Measurements from ENCODE around the gene MAGI3.

The MAGI3 gene

DNA sequence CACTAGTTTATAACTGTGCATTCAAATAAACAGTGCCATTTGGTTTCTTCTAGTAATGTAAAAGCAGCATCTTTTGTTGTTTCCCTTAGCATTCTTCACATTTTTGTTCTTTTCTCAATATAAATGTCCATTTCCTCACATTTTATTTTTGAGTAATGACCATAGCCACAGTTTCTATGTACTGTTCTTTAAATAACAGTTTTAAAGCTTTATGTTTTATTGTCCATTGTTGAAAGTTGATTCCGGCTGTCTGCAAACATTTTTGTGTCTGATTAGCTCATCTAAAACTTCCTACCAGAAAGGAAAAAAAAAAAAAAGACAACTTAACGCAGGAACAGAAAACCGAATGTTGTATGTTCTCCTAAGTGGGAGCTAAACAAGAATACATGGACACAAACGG, 139.7 kb downstream of the MAGI3 start:
- no peak for DNase-seq (ENCODE audit: low spot score)
- Histone ChIP-seq H3K4me1 (ENCODE audit: control insufficient read depth in 2 of 2, insufficient read depth in 1 of 2, low read depth in 1 of 2, low read length in 2 of 2) (peaks cover 0 to 3% of the 10 kb centered on the region in 2 donors), H3K79me1 (ENCODE audit: low read depth, low read length) (no peaks in the 10 kb centered on the region), H3K4me2 (ENCODE audit: insufficient read depth, low read length, poor library complexity, severe bottlenecking) (no peak overlapping the region), H2AFZ (ENCODE audit: low read length) (no peak overlapping the region), H2BK15ac (ENCODE audit: low read length) (no peak overlapping the region), H3K36me3 (replicated peaks in 1 of 2; ENCODE audit: control insufficient read depth in 2 of 2, insufficient read depth in 2 of 2, low read length in 2 of 2) (peaks cover 0 to 2% of the 10 kb centered on the region in 2 donors), H2BK5ac (ENCODE audit: low read length) (no peak overlapping the region), H3K18ac (ENCODE audit: low read length) (no peak overlapping the region), H3K4me3 (ENCODE audit: low read length in 2 of 2) (no peak overlapping the region), H3K9ac (ENCODE audit: low read depth, low read length, poor library complexity) (no peak overlapping the region), H2BK12ac (ENCODE audit: low read length) (no peak overlapping the region), H3K23ac (ENCODE audit: low read depth, low read length, poor library complexity) (no peak overlapping the region), H2BK120ac (ENCODE audit: low read depth, low read length) (no peak overlapping the region), H3K27me3 (ENCODE audit: control insufficient read depth in 3 of 3, insufficient read depth in 3 of 3, low read depth in 1 of 3, low read length in 3 of 3) (no peaks in the 10 kb centered on the region), H3K4ac (ENCODE audit: low read length) (no peak overlapping the region), H3K14ac (ENCODE audit: low read length) (no peak overlapping the region), H3K9me3 (replicated peaks in 1 of 2; ENCODE audit: control insufficient read depth in 2 of 2, insufficient read depth in 1 of 2, low read depth in 1 of 2, low read length in 2 of 2) (peaks cover 0 to 8% of the 10 kb centered on the region in 2 donors), H4K91ac (ENCODE audit: low read depth, low read length, poor library complexity) (no peak overlapping the region), H3K27ac (replicated peaks; ENCODE audit: low read length) (no peak overlapping the region), H2AK5ac (ENCODE audit: low read depth, low read length) (no peak overlapping the region), H4K8ac (ENCODE audit: low read depth, low read length) (no peak overlapping the region)
- no CpG with 5 or more reads among the region's 4 CpGs for WGBS, 2 donors (ENCODE audit: extremely low coverage in 2 of 2, insufficient read length in 2 of 2, insufficient replicate concordance in 1 of 2)

DNA sequence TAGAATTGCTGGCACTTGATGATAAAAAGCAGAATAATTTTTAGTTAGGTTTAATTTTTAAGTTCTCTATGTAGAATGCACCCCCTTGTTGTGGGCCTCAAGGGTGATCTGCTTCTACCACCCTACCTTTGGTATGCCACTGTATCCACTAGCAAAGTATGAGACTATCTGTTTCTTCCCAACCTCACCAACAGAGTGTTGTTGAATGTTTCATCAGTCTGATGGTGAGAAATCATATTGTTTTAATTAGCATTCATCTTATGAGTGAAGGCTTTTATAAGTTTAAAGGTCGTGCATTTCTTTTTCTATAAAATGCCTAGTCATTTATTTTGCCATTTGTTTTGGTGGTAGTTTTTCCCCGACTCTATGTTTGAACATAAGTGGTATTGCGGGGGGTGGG, 141.0 kb downstream of the MAGI3 start:
- Histone ChIP-seq H3K18ac (ENCODE audit: low read length) (no peak overlapping the region), H3K14ac (ENCODE audit: low read length) (no peak overlapping the region), H2BK12ac (ENCODE audit: low read length) (no peak overlapping the region), H3K23ac (ENCODE audit: low read depth, low read length, poor library complexity) (no peak overlapping the region), H2BK5ac (ENCODE audit: low read length) (no peak overlapping the region), H3K4me3 (ENCODE audit: low read length in 2 of 2) (no peak overlapping the region), H3K27ac (replicated peaks; ENCODE audit: low read length) (no peak overlapping the region), H3K9me3 (replicated peaks in 1 of 2; ENCODE audit: control insufficient read depth in 2 of 2, insufficient read depth in 1 of 2, low read depth in 1 of 2, low read length in 2 of 2) (peaks cover 0 to 8% of the 10 kb centered on the region in 2 donors), H3K9ac (ENCODE audit: low read depth, low read length, poor library complexity) (no peak overlapping the region), H3K27me3 (ENCODE audit: control insufficient read depth in 3 of 3, insufficient read depth in 3 of 3, low read depth in 1 of 3, low read length in 3 of 3) (no peaks in the 10 kb centered on the region), H4K8ac (ENCODE audit: low read depth, low read length) (no peak overlapping the region), H3K4me2 (ENCODE audit: insufficient read depth, low read length, poor library complexity, severe bottlenecking) (no peak overlapping the region), H3K79me1 (ENCODE audit: low read depth, low read length) (no peaks in the 10 kb centered on the region), H2AK5ac (ENCODE audit: low read depth, low read length) (no peak overlapping the region), H4K91ac (ENCODE audit: low read depth, low read length, poor library complexity) (no peak overlapping the region), H2BK120ac (ENCODE audit: low read depth, low read length) (no peak overlapping the region), H3K4me1 (ENCODE audit: control insufficient read depth in 2 of 2, insufficient read depth in 1 of 2, low read depth in 1 of 2, low read length in 2 of 2) (peaks cover 0 to 3% of the 10 kb centered on the region in 2 donors), H3K4ac (ENCODE audit: low read length) (no peak overlapping the region), H2BK15ac (ENCODE audit: low read length) (no peak overlapping the region), H3K36me3 (replicated peaks in 1 of 2; ENCODE audit: control insufficient read depth in 2 of 2, insufficient read depth in 2 of 2, low read length in 2 of 2) (peaks cover 0 to 2% of the 10 kb centered on the region in 2 donors), H2AFZ (ENCODE audit: low read length) (no peak overlapping the region)
- DNase-seq (ENCODE audit: low spot score), result no peak
- no CpG with 5 or more reads among the region's 3 CpGs for WGBS, 2 donors (ENCODE audit: extremely low coverage in 2 of 2, insufficient read length in 2 of 2, insufficient replicate concordance in 1 of 2)

DNA sequence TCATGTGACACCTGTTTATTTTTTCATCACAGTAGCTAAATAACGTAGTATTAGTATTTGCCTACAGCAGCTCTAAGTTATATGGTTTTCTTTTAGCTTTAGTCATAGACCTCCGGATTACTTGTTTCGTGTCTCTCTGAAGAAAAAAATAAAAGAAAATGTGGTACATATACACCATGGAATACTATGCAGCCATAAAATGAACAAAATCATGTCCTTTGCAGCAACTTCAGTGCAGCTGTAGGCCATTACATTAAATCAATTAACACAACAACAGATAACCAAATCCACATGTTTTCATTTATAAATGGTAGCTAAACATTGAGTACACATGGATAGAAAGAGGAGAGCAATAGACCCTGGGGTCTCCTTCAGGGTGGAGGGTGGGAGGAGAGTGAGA, 142.7 kb downstream of the MAGI3 start:
- Histone ChIP-seq H3K9me3 (replicated peaks in 1 of 2; ENCODE audit: control insufficient read depth in 2 of 2, insufficient read depth in 1 of 2, low read depth in 1 of 2, low read length in 2 of 2) (peaks cover 0 to 5% of the 10 kb centered on the region in 2 donors), H3K18ac (ENCODE audit: low read length) (no peak overlapping the region), H3K4me3 (ENCODE audit: low read length in 2 of 2) (no peak overlapping the region), H2AK5ac (ENCODE audit: low read depth, low read length) (no peak overlapping the region), H3K79me1 (ENCODE audit: low read depth, low read length) (no peaks in the 10 kb centered on the region), H3K4ac (ENCODE audit: low read length) (no peak overlapping the region), H3K4me1 (ENCODE audit: control insufficient read depth in 2 of 2, insufficient read depth in 1 of 2, low read depth in 1 of 2, low read length in 2 of 2) (peaks cover 0 to 3% of the 10 kb centered on the region in 2 donors), H2AFZ (ENCODE audit: low read length) (no peak overlapping the region), H2BK15ac (ENCODE audit: low read length) (no peak overlapping the region), H3K4me2 (ENCODE audit: insufficient read depth, low read length, poor library complexity, severe bottlenecking) (no peak overlapping the region), H3K27me3 (ENCODE audit: control insufficient read depth in 3 of 3, insufficient read depth in 3 of 3, low read depth in 1 of 3, low read length in 3 of 3) (no peaks in the 10 kb centered on the region), H4K8ac (ENCODE audit: low read depth, low read length) (no peak overlapping the region), H4K91ac (ENCODE audit: low read depth, low read length, poor library complexity) (no peak overlapping the region), H2BK12ac (ENCODE audit: low read length) (no peak overlapping the region), H3K27ac (replicated peaks; ENCODE audit: low read length) (no peak overlapping the region), H3K23ac (ENCODE audit: low read depth, low read length, poor library complexity) (no peak overlapping the region), H2BK120ac (ENCODE audit: low read depth, low read length) (no peak overlapping the region), H3K14ac (ENCODE audit: low read length) (no peak overlapping the region), H3K9ac (ENCODE audit: low read depth, low read length, poor library complexity) (no peak overlapping the region), H2BK5ac (ENCODE audit: low read length) (no peak overlapping the region), H3K36me3 (replicated peaks in 1 of 2; ENCODE audit: control insufficient read depth in 2 of 2, insufficient read depth in 2 of 2, low read length in 2 of 2) (peaks cover 0 to 2% of the 10 kb centered on the region in 2 donors)
- WGBS, 2 donors (ENCODE audit: extremely low coverage in 2 of 2, insufficient read length in 2 of 2, insufficient replicate concordance in 1 of 2), result no CpG with 5 or more reads among the region's 3 CpGs
- DNase-seq (ENCODE audit: low spot score), result no peak

DNA sequence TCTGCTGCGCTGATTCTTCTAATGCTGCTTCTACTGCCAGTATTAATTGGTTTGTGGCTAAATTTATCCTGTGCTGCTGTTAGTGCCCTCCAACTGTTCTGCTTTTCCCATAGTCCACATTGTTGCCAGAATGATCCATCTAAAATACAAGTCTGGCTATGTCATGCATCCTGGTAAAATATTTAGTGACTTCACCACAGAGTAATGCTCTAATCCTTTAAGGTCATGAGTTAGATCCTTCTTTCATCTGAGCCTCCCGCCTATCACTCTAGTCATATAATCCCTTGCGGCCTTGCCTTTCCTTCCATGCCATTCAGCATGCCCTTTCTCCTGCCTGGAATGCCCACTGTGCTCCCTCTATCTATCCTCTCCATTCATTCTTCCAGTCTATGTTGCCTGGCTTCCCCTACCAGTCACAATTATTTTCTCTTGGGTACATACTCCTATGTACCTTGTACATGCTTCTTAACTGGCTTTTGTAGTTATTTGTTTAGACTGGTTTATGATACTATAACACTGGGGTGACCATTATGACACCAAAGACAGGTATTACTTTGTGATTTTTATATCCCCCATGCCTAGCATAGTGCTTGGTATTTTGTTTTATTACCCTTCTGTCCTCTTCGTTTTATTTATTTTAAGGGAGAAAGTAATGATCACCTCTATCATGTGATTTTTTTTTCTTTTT, 144.0 kb downstream of the MAGI3 start:
- DNase-seq (ENCODE audit: low spot score), result no peak
- no peak overlapping the region for H2AK5ac ChIP-seq (ENCODE audit: low read depth, low read length)
- H3K79me1 ChIP-seq (ENCODE audit: low read depth, low read length), result no peaks in the 10 kb centered on the region
- no peak overlapping the region for H3K23ac ChIP-seq (ENCODE audit: low read depth, low read length, poor library complexity)
- no peak overlapping the region for H3K27ac ChIP-seq (replicated peaks; ENCODE audit: low read length)
- no peaks in the 10 kb centered on the region for H3K27me3 ChIP-seq (ENCODE audit: control insufficient read depth in 3 of 3, insufficient read depth in 3 of 3, low read depth in 1 of 3, low read length in 3 of 3)
- no peak overlapping the region for H2AFZ ChIP-seq (ENCODE audit: low read length)
- H3K4me3 ChIP-seq (ENCODE audit: low read length in 2 of 2), result no peak overlapping the region
- no peak overlapping the region for H3K4ac ChIP-seq (ENCODE audit: low read length)
- peaks cover 0 to 3% of the 10 kb centered on the region in 2 donors for H3K4me1 ChIP-seq (ENCODE audit: control insufficient read depth in 2 of 2, insufficient read depth in 1 of 2, low read depth in 1 of 2, low read length in 2 of 2)
- H4K91ac ChIP-seq (ENCODE audit: low read depth, low read length, poor library complexity), result no peak overlapping the region
- no CpG with 5 or more reads among the region's 4 CpGs for WGBS, 2 donors (ENCODE audit: extremely low coverage in 2 of 2, insufficient read length in 2 of 2, insufficient replicate concordance in 1 of 2)
- H3K14ac ChIP-seq (ENCODE audit: low read length), result no peak overlapping the region
- H3K9me3 ChIP-seq (replicated peaks in 1 of 2; ENCODE audit: control insufficient read depth in 2 of 2, insufficient read depth in 1 of 2, low read depth in 1 of 2, low read length in 2 of 2), result no peaks in the 10 kb centered on the region
- no peak overlapping the region for H2BK120ac ChIP-seq (ENCODE audit: low read depth, low read length)
- no peak overlapping the region for H2BK5ac ChIP-seq (ENCODE audit: low read length)
- peaks cover 0 to under 1% of the 10 kb centered on the region in 2 donors for H3K36me3 ChIP-seq (replicated peaks in 1 of 2; ENCODE audit: control insufficient read depth in 2 of 2, insufficient read depth in 2 of 2, low read length in 2 of 2)
- H3K18ac ChIP-seq (ENCODE audit: low read length), result no peak overlapping the region
- no peak overlapping the region for H2BK12ac ChIP-seq (ENCODE audit: low read length)
- no peak overlapping the region for H3K4me2 ChIP-seq (ENCODE audit: insufficient read depth, low read length, poor library complexity, severe bottlenecking)
- no peak overlapping the region for H3K9ac ChIP-seq (ENCODE audit: low read depth, low read length, poor library complexity)
- no peak overlapping the region for H4K8ac ChIP-seq (ENCODE audit: low read depth, low read length)
- H2BK15ac ChIP-seq (ENCODE audit: low read length), result no peak overlapping the region
